Activated CD8-positive, alpha-beta memory T cell treated with anti-CD3 and anti-CD28 coated beads, Interleukin-2, amount 50 U/mL, for 48 hours (primary cell): Measurements from ENCODE around the gene MED9.

Source experiments
- DNase-seq: peaks from one replicate; pipeline ENCODE4 v3.0.0-alpha.2; 2020

Gene MED9

DNA sequence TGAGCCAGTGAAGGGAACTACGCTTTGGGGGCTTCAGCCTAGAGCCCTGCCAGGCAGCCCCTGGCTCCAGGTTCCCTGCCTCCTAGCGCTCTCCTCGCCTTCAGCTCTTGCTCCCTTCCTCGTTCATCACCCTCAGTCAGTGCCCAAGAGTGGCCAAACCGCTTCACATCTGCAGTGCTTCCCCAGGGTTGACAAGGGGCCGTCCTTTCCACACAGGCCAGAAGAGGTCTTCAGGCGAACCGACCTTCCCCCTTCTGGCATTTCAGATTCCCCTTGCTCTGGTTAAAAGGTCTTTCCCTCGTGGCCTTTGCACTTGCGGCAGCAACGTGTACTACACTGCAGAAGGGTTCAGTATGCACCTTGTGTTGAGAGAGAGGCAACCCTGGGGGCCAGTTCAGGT, 15.3 kb downstream of the MED9 start:
- DNase-seq, result no peak

DNA sequence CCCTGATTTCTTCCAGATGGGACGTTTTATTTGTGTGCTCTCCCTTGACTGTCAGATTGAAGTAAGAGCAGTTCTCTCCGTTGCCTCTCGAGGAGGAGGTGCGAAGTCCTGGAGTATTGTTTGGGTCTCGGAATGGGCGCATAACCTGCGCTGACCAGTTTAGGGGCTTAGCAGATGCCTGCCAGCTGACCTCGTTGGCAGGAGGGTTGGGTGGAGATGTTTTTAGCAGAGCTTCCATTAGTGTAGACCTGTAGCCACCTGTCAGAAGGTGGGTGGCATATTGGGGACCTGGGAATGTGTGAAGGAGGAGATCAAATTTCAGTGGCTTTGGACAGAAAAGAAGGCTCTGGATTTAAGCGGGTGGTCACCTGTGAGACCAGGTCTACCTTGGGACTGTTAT, 15.8 kb downstream of the MED9 start:
- no peak for DNase-seq

DNA sequence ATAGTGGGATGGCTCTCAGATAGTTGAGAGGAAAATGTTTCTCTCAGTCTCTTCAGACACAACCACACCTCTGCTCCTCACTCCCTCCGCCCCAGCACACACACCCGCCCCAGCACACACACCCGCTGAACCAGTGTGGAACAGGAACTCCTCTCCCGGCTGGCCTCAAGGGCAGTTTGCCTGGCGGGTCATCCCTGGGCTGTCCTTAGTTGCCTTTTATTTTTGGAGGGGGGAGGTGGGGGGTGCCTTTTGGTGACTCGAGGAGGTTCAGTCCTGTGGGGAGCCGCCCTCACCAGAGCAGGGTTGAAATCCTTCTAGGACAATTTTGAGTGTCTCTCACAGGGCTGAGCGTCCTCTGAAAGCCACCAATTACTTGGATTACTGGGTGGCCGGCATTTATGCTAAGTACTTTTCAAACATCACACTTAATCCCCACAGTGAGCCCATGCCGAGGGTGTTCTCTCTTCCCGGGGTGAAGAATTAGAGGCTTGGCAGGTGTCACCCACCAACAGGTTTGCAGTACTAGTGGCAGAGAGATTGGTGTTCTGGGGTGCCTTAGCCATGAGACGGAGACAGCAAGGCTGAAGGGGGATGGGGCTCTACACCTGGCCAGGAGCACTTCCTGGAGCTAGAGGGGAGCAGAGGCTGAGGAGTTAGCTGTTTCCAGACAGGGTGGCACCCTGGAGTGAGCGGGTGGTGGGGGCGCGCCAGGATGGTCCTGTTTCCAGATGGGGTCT, 16.6 kb downstream of the MED9 start:
- no peak for DNase-seq

DNA sequence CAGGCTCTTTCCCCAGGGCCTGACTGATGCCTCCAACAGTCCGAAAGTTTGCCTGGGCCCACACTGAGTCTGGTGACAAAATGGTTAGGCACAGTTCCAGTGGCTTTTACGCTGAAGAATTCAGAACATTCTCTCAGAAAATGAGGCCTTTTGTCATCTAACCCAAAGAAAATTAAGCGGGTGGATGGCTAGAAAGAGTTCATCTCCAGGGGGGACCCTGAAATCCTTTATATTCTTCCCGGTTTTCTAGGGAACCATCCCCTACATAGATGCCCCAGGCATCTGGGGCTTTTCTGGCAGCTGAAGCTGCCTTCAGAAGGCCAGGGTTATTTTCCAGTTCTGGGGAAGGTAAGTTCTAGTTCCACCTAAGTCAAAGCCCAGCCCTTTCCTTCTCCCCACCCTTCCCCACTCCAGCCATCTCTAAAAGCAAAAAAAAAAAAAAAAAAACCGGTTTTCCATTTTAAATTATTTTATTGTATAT, 17.2 kb downstream of the MED9 start:
- no peak for DNase-seq

DNA sequence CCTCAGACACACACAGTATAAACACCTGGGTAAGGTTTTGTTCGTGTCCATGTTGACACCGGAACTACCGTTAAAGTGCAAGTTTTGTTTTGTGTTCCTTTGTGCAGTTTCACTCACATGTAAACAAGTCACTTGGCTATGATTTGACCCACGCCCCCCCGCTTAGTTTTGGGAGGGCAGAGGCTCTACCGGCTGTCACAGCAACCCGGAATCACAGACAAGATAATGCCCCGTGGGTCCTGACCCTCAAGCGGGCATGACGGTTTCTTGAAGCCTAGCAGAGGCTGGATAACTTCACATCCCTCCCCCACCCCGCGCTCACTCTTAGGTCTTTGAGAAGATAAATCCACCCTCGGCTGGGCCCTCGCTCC, 17.7 kb downstream of the MED9 start:
- no peak for DNase-seq

DNA sequence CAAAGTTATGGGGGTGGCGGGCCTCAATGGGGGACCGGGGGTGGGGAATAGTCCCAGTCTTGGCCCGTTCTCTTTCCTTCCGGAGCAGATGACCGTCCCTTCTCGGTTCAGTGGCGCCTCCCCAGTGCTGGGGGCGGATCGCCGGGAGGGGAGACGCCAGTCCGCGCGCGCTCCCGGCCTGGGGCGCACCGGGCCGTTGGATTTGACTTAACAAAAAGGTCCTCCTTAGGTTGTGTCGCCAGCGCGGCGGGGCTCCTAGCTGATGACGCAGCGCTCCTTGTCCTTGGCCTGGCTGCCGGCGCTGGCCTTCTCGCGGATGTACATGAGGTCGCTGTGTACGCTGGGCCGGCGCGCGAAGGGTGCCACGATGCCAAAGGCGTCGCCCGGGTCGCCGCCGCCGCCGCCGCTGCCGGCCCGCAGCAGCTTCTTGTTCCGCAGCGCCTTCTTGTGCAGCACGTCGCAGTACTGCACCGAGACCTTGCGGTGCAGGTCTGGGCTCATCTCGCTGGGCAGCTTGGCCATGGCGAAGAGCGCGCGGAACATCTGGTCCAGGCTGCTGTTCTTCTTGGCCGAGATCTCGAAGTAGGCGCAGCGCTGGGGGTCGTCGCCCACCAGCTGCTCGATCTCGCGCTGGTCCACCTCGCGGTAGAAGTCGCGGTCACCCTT, 18.2 kb downstream of the MED9 start:
- DNase-seq, result peak; percentile 64

DNA sequence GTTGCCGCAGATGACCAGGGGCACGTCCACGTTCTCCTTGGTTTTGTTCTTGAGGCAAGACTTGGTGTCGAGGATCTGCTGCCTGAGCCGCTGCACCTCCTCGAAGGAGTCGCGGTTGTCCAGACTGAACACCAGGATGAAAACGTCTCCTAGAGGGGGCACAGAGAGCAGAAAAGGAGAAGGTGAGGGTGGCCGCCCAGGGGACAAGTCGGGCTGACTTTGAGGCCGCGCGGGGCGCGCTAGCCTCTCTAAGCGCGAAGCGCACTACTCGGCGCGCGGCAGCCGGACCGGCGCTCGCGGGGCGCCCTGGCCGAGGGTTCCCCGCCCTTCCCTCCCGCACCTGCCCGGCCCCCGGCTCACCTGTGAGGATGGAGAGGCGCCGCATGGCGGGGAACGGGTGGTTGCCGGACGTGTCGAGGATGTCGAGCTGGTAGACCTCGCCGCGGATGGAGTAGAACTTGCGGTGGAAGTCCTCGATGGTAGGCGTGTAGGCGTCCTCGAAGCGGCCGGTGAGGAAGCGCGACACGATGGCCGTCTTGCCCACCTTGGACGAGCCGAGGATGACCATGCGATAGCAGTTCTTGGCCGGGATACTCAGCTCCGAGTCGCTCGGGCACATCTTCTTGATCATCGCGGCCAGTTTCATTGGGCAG, 18.9 kb downstream of the MED9 start:
- DNase-seq, result peak; percentile 61

DNA sequence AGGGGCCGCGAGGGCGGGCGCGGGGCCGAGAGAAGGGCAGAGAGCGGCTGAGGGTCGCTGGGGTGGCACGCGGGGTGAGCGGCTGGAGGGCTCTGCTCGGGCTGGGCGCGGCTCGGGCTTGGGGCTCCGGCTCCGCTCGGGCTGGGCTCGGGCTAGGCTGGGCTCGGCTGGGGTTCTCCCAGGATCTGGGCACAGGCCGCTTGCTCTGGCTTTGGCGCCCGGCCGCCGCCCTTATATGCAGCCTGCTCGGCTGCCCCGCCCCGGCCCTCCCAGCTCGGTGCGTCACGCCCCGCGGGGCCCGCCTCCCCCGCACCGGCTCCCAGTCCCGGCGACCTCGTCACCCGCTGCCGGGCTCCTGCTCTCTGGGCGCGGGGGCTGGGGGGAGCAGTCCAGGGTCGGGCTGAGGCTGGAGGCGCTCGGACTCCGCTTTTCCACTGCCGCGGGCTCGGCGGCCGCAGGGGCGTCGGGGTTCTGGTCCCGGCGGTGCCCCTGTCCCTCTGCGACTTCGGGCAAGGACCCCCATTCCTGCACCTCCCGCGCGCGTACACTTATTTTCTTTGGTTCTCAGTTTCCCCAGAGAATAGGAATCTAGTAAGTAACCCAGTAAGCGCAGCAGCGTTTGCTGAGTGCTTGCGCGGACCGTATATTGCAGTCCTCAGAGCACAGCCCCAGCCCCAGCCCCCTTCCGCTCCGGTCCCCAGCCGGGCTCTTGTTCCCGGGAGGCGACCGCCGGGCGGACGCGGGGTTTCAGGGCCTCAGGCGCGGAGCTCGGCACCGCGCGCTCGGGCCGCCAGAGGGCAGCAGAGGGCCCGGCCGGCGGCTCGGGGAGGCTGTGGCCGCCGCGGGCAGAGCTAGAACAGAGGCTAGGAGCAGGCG, 19.6 kb downstream of the MED9 start, which contains the start of gene RASD1:
TSS of gene RASD1 (minus strand) at position 207 of the 876 bp plus-strand sequence. CDS start 214 bp downstream, outside the sequence.
- peak; percentile 91 for DNase-seq

DNA sequence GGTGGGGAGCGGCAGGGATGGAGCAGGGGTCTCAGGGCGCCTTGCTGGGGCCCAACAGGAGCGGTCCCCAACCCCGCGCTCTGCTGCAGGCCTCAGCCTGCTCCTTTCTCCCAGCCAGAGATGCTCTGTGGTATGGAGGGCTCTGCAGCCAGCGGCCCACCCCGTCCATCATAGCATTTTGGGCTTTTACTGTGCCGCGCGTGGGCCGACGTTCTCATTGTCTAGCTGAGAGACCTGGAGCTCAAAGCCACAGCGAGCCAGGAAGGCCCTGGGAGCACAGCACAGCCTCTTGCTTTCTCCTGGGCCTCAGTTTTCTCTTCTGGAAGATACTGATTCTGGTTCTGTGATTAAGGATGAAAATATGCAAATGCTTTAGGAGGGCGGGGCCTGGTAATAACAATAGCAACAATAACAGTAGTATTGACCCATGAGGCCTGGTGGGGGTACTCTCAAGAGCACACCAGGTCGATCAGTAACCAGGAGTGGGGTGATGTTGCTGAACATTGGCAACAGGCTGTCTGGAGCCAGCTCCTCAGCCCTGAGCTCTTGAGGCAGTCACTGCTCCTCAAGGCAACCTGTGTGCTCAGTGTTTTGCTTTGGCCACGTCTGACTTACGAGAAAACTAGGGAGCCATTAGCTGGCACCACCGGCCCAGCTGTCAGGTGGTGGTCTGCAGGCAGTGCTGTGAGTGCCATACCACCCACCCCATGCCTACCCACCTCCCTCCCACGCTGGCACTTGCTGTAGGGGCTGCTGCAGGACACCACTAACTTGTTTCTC, 20.5 kb downstream of the MED9 start:
- DNase-seq, result no peak

DNA sequence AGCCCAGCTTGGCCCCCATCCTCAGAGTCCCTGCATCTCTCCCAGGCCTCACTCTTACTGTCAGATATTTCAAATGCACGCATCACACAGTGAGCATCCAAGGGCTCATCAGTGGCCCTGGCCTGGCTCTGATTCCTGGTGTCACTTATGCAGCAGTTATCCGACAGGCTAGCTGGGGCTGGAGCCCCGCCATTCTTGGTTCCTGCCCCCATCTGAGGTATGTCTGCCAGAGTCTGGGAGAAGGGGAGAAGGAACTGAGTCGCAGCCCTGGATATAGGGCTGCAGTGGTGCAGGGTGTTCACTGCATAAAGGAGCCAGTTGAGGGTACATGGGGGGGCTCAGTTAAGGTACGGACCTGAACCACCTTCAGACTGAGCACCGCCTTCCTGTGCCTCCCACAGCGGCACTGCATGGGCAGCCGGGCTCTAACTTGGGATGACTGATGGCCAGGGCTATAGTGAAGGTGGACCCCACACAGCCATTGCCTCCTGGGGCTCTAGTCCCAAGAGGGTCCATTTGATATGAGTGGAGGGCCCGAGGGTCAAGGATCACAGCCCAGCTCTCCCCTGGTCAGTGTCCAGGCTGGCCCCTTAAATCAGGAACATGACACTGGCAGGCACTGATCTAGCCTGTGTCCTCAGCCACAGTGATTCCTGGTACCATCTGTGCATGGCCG, 21.2 kb downstream of the MED9 start:
- no peak for DNase-seq

DNA sequence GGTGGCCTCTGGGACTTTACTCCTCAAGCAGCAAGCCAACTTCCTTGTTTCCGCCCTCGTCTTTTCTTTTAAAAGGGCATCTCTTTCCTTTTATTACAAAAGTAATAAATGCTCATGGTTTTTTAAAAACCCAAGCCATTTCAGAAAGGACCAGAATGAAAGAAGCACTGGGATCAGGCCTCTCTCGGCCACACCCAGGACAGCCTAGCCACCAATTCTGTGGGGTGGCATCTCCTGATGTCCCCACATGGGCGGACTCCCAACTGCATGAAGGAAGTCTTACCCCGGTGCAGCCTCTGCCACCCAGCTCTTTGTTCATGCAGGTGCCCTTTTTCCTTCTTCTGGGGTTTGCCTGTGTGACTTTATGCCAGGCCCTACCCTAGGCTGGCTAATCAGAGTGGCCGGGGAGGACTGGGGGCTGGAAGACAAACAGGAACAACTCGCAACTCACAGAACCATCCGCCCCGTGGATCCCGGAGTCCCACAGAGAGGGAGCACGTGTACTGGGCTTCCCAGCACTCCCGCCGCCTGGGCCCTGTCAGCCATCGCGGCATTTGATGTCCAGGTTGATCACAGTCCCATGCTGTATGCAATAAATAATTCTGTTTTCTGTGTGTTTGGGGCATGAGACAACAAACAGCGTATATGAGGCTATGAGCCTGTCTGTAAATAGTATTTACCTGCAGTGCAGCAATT, 22.0 kb downstream of the MED9 start:
- no peak for DNase-seq

DNA sequence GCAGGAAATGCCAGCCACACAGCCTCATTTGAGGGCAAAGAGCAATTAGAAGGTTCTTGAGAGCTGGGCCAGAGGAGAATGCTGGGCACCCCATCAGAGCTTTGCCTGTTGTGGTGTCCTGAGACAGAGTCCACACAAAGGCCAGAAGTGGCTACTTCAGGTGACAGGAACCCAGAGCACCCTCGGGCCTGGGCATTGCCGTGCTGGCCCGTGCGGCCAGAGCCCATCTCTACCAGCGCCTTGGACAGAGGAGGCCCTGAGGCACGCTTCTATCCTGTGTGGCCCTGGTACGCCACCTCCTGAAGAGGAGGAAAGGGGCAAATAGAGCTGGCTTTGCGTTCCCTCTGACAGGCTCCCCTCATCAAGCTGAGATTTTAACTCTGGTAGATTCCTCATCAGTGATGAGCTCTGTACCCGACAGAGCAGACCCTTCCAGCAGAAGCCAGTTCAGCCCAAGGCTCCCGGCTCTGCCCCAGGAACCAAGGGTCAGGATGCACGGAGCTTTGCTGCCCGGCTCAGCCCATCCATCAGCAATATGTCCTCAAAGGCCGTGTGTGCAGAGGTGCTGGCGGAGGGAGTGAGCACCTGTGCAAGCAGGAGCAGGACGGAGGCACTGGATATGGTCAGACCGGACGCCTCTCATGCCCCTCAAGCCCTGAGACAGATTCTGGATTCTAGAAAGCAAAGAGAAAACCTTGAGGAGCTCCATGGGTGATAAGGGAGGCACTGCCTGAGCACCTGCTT, 22.8 kb downstream of the MED9 start:
- no peak for DNase-seq

DNA sequence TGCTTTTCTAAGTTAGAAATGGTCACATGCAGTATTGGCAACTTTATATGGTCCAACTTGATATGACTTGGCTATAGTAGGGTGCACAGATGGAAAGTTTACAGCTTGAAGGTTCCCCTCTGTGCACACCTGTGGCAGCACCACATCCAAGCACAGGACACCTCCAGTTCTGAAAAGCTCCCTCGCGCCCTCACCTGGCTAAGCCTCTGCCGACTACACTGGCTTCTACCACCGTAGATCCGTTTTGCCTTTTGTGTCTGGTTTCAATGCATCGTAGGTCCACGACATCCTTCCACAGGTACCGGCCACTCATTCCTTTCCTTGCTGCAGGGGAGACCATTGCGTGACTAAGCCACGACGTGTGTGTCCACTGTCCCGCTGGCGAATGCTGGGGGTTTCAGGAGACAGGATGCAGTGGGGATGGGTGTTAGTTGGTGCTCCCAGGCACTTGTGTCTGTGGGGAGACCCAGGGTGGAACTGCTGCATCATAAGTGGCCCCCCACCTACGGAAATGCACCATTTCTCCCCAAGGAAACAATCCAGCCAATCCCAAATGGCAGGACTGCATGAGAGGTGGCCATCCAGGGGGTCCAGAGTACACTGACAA, 24.3 kb downstream of the MED9 start:
- DNase-seq, result no peak

DNA sequence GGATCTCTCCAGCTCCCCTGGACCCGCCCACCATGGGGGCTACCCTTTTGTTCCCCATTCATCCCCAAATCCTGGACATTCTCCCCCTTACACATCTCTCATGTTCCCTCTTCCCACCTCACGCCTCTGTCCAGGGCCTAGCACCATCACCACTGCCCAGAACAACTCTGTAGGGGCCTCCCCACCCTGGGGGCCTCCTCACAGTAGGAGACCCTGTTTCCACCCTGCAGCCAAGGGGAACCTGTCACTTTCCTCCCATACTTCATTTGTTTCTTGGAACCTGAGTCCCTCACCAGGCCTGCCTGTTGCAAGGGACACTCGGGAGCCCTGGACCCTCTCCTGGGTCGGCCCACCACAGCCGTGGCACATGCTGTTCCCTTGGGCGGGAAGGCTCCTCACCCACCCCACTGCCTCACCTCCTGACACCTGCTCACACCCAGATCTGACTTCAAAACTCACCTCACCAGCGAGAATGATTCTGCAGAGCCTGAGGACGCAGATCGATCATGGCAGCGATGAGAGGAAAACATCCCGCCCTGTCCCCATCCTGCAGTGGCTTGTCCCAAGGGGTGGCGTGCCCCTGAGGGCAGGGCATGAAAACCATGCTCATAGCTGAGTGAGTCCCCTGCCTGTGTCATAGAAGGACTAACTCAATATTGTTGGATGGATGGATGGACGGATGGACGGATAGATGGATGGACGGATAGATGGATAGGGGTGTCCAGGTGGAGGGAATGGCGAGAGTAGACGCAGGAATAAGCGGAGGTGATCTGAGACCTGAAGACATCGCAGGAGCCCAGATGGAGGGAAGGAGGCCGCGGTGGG, 26.2 kb downstream of the MED9 start:
- no peak for DNase-seq

DNA sequence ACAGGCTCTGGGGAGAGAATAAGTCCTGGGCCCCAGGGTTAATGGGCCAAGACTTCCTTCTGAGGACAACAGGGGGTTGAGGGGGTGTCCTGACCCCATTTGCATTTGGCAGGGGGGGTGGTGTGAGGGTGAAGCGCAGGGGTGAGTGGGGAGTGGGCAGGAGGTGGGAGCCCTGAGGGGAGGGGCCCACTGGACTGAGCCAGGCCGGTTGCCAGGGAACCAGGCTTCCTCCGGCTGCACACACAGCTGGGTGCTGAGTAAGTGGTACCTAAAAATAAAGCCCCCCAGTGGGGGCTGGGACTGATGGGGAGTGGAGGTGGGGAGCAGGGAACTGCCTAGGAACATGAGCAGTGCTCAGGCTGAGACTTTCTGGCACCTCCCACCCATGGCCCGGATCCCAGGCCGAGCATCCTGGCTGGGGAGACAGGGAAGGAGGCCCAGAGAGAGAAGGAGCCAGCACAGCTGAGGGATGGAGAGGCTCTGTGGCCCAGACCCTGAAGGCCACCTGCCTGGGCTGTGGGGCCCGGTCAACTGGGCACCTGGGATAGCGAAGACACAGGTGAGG, 26.8 kb downstream of the MED9 start:
- DNase-seq, result no peak

DNA sequence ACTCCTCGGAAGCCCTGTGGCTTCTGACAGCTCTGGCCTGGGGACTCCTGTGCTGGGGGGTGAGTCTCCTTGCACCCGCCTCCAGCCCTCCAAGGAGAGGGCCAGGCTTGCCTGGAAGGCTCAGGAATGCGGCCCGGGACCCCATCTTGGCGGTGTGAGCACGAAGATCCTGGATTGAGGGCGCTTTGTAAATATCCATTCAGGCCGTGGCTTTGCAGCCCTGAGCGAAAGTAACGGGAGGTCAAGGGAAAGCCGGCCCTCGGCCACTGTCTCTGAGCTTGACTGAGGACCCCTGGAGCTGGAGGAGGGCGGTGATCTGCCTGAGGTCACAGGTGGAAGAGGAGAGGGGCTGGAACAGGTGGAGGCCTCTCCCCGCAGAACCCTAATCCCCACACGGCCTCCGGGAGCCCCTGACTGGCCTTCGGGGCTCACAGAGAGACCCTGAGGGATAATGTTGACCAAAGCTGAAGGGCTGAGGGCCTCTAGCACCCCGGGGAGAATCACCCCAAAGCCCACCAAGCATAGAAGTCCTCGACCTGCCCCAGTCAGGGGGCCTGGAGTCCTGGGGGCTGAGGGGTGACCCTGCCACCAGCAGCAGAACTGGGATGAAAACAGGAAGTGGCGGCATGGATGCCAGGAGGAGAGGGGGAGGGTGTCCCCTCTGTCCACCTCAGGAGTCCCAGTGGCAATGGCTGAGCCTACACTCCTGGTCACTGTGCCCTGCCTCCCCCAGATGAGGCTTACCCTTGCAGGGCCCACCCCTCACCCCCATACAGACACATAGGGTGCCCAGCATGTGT, 27.7 kb downstream of the MED9 start:
- no peak for DNase-seq

DNA sequence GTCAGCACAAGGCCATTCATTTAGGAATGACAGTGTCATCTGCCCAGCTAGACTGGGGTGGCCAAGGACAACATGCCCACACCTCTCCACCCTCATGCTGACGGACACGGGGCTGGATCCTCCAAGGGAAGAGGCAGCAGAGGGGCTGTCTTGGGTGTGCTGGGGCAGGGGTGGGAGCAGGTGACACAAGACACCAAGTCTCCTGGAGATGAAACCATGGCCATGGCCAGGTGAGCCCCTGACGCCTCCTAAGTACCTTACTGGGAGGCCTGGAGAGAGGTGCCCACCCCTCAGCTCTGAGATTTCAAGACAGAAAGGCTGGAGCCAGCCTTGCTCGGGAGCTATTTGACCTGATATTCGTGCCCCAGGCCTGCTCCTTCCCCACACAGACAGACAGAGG, 28.4 kb downstream of the MED9 start:
- DNase-seq, result no peak
